HG03060 (cell line): ENCODE results near the gene COL15A1.
"Not testable (repeated sequence)": the region's sequence is repeated elsewhere in the genome, so short reads cannot be mapped to it uniquely, and the experiment has no call there.

Experiments used
- ATAC-seq: cut with Tn5 transposase; IDR thresholded peaks from one replicate; pipeline ENCODE4 v1.9.1; 2021; ENCODE audit warnings: low read depth, moderate number of reproducible peaks; ENCODE audit not compliant: unreplicated experiment

The COL15A1 gene

DNA sequence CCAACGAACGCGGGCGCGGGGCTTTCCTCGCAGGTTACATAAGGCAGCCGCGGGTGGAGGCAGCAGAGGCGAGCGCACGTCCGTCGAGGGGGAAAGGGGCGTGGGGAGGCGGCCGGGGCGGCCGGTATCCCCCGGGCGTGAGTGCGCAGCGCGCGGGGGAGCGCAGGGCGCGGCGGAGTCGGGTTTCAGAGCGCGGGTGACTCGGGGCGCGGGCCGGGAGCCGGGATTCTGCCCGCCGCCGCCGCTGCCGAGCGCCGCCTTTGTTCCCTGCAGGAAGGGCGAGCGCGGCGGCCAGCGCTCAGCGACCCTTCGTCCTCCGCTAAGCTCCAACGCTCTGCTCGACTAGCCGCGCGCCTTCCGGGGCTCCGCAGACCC, at the start of gene COL15A1:
Gene COL15A1 (plus strand): TSS at position 226 of the 375 bp plus-strand sequence. CDS start 155 bp downstream, outside the sequence.
- ATAC-seq, result no peak

GRCh38 chr9:98894171-98894570, 49.5 kb upstream of the COL15A1 start:
- no peak for ATAC-seq

- ATAC-seq, result no peak
Measured at GRCh38 chr9:98894761-98895160, 48.9 kb upstream of the COL15A1 start.

GRCh38 chr9:98896632-98897031, 47.1 kb upstream of the COL15A1 start:
- ATAC-seq, result no peak

DNA sequence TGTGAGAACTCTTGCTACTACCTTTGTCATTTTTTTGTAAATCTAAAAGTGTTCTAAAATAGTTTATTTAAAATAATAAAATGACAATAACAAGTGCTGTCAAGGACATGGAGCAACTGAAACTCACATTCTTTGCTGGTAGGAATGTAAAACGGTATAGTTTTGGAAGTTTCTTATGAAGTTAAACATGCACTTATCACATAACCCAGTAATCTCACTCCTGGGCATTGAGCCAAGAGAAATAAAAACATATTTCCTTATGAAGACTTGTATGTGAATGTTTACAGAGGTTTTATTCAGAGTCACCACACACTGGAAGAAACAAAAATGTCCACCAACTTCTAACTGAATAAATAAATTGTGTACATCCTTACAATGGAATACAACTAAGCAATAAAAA, 46.0 kb upstream of the COL15A1 start:
- ATAC-seq, result no peak

- ATAC-seq, result no peak
Measured at GRCh38 chr9:98899408-98900056, 44.2 kb upstream of the COL15A1 start.

DNA sequence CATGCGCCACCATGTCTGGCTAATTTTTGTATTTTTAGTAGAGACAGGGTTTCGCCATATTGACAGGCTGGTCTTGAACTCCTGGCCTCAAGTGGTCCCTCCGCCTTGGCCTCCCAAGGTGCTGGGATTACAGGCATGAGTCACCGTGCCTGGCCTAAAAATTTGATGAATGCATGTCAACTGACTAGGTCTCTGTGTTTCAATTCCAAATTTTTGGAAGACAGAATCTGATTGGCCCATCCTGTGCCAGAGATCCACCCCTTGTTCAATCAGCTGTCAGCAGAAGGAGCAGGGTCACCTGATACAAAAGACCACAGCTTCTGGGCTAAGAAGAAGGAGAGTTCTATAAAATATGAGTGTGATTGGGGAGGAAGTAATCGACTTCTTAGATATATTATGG, 43.5 kb upstream of the COL15A1 start:
- no peak for ATAC-seq

DNA sequence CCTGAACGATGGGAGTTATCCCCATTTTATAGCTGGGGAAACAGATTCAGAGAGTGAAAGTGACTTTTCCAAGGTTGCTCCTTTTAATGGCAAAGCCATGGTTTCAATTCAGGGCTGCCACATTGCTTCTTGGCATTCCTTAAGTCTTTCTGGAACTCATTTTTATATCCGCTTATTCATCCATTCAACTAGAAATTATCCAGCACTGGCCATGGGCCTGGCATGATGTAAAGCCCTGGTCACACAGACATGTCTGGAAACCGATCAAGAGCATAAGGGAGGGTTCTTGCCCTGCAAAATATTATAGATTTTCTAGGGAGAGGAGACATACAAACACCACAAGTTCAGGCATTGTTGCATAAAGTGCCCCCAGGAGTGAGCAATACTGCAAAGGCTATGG, 43.0 kb upstream of the COL15A1 start:
- no peak for ATAC-seq

GRCh38 chr9:98901843-98902242, 41.9 kb upstream of the COL15A1 start:
- not testable (repeated sequence) for ATAC-seq

DNA sequence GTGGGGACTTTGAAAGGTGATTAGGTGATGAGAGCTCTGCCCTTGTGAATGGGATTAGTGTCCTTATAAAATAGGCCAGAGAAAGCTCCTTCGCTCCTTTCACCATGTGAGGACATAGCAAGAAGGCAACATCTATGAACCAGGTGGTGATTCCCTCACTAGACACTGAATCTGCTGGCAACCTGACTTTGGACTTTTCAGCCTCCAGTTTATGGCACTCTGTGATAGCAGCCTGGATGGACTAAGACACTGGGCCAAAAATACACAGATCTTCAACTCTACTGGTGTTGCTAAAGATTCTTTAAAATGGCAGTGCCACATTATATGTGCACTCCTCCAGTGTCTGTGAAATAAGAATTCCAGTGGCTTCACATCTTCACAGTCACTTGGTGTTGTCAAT, 41.2 kb upstream of the COL15A1 start:
- no peak for ATAC-seq

GRCh38 chr9:98902925-98903324, 40.8 kb upstream of the COL15A1 start:
- no peak for ATAC-seq

DNA sequence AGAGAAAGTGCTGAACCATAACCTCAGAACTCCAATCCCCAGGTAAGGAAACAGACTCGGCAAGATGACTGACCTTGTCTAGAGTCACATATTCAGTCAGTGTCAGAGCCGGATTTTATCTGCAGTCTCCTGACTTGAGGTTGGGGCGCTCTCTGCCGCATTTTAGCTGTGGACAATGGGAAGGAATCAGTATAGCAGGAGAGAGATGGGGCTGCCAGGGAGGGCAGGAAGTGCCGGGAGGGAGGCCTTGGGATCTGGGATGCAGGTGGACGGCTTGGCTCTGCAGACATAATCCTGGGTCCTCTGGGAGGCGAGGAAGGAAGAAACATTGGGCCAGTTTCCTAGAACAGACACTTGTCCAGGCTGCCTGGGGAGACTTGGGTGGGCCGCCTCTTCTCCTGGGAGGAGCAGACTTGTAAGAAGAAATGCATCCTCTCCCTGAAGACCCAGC, 39.7 kb upstream of the COL15A1 start:
- ATAC-seq, result no peak

DNA sequence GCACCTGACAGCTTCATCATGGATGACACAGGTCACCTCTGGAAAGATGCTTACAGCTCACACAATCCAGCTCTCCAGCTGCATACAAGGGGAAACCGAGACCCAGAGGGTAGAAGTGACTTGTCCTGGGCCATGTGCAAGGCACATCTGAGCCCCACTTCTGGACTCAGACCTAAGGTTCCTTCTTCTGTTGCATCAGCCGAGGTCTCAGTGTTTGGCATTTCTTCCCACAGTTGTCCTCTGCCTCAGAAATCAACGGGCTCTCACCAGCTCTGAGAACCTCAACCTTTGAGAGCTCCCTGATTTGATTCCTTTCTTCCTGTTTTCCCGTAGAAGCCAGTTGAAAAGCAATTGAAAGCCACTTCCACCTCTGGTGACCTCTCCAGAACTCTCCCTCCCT, 38.7 kb upstream of the COL15A1 start:
- ATAC-seq, result no peak

GRCh38 chr9:98906273-98907040, 37.2 kb upstream of the COL15A1 start:
- ATAC-seq, result no peak

GRCh38 chr9:98907055-98907454, 36.7 kb upstream of the COL15A1 start:
- no peak for ATAC-seq

DNA sequence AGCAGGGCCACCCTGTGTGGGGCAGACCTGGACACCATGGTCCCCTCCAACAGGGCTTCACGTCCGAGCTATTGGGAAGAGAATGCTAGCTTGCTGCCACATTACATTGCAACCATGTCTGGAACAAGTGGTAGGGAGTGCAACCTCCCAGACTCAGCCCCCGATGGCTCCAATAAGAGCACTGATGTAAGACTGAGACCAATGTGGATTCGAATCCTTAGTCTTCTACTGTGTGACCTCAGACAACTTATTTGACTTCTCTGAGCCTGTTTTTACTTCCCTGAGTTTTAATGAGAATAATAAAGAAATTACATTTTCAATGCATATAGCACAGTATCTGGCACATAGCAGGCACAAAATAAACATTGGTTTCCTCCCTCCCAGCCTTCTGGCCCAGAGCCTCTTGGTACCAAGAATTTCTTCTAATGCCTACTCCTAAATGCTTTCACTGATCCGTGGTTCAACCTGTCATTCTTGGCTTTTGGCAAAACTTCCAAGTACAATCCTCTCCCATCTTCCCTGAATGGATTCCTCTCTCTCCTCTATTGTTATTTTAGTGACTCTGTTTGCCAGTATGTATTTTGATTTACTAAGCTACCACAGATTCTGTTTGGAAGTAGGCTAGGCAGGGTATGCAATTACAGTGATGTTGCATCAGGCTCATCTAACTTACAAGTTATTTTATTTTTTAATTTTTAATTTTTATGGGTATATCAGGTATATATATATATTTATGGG, 34.6 kb upstream of the COL15A1 start:
- no peak for ATAC-seq

- no peak for ATAC-seq
Measured at GRCh38 chr9:98909935-98910334, 33.8 kb upstream of the COL15A1 start.

DNA sequence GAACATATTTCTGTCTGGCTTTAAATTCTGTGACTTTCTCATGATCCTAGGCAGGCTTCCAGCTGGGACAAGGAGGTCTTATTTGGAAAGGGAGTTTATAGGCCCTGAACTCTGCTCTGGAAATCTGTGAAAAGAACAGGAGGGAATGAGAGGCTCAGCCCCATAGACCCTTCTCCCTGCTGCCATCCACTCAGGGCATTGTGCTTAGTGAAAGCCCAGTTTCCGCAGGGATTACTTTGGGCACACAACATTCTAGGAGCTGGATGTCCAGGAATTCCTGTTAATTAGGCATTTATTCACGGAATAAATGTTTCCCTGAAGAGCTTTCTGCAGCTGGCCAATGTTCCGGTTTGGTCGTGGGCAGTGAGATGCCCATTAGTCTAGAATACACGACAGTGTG, 32.7 kb upstream of the COL15A1 start:
- ATAC-seq, result no peak

DNA sequence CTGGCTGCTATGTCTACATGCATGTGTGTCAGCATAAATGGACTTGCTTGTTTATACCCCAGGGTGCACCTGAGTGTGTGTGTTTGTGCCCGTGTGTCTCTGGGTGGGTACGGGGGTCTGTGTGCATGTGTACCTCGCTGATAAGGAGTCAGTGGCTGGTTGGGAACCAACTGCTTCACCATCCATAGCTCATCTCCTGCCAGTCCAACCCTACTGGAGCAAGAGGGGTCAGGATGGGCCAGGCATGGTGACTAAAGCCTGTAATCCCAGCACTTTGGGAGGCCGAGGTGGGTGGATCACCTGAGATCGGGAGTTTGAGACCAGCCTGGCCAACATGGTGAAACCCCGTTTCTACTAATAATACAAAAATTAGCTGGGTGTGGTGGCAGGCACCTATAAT, 32.0 kb upstream of the COL15A1 start:
- ATAC-seq, result not testable (repeated sequence)

DNA sequence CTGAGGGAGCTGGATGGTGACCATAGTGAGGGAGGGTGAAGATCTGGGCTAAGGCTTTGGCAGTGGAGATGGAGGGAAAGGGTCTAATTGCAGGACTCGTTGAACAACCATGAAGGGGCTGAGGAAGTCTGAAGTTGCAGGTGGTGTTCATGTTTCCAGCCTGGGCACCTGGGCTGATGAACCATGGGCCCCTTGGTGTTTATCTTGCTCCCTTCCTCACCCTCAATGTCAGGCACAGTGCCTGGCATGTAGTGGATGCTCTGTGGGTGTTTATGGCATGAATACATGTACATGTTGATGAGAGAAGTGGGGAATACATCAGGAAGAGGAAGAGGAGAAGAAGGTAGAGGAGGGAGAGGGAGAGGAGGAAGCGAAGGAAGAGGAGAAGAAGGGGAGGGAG, 31.3 kb upstream of the COL15A1 start:
- no peak for ATAC-seq

GRCh38 chr9:98913044-98913443, 30.7 kb upstream of the COL15A1 start:
- no peak for ATAC-seq
